GM12872 (cell line): ENCODE measurements around the gene GPR12.

Experiments used
- CTCF ChIP-seq: IDR thresholded peaks from 3 replicates; pipeline ENCODE4 v1.5.1; 2011; ENCODE audit warnings: low read depth, mild to moderate bottlenecking, low read length, moderate library complexity; ENCODE audit not compliant: insufficient read depth

The GPR12 gene

GRCh38 chr13:26759907-26760831 is at the start of gene GPR12:
GPR12 (minus strand) TSS chr13:26760786; CDS start chr13:26759827, 959 bp downstream.
- no peak for TF ChIP-seq CTCF

GRCh38 chr13:26810095-26810494 is 49.5 kb upstream of the GPR12 start:
- no peak for TF ChIP-seq CTCF

GRCh38 chr13:26806891-26807290 is 46.3 kb upstream of the GPR12 start:
- no peak for TF ChIP-seq CTCF

- no peak for TF ChIP-seq CTCF
These were observed 27.4 kb upstream of the GPR12 start for GRCh38 chr13:26787961-26788360.

GRCh38 chr13:26786651-26787295 is 26.2 kb upstream of the GPR12 start:
- TF ChIP-seq CTCF: no peak

- TF ChIP-seq CTCF: no peak
These were observed 25.4 kb upstream of the GPR12 start for GRCh38 chr13:26785838-26786630.
